Neural cell (in vitro differentiated cells): ENCODE results near the gene TXNRD1. TPM values are rescaled to one million over a fixed set of nuclear protein-coding genes. Genes with fewer than 3 reads are reported as not detected.

Experiments
- H2AFZ ChIP-seq: fragments of 200-600, 300-800 bp; sonication (generic), shearing (Covaris generic); 2 replicates; pipeline ENCODE4 v1.6.0; 2014; ENCODE audit warnings: low read depth, mild to moderate bottlenecking, antibody characterized with exemption, low read length, moderate library complexity
- H3F3A ChIP-seq: fragments of 200-600 bp; shearing (Covaris generic); 2 replicates; pipeline ENCODE4 v1.6.1; 2016; ENCODE audit warnings: mild to moderate bottlenecking, moderate library complexity, mixed read lengths, antibody characterized with exemption, low read length; ENCODE audit not compliant: insufficient read depth, poor library complexity, severe bottlenecking
- H3K27ac ChIP-seq: fragments of 200-600, 300-800 bp; sonication (generic), shearing (Covaris generic); 2 replicates; pipeline ENCODE4 v1.5.1; 2014; ENCODE audit warnings: mild to moderate bottlenecking, low read length, moderate library complexity
- H3K27me3 ChIP-seq: fragments of 300-800, 200-600 bp; sonication (generic), shearing (Covaris generic); 2 replicates; pipeline ENCODE4 v1.6.0; 2014; ENCODE audit warnings: mild to moderate bottlenecking, low read depth, low read length, moderate library complexity; ENCODE audit not compliant: insufficient read depth
- H3K36me3 ChIP-seq: fragments of 300-800, 200-600 bp; sonication (generic), shearing (Covaris generic); 2 replicates; pipeline ENCODE4 v1.5.1; 2014; ENCODE audit warnings: mild to moderate bottlenecking, antibody characterized with exemption, low read length, moderate library complexity; ENCODE audit not compliant: insufficient read depth
- H3K4me2 ChIP-seq: fragments of 300-800, 200-600 bp; sonication (generic), shearing (Covaris generic); 2 replicates; pipeline ENCODE4 v1.6.0; 2014; ENCODE audit warnings: mild to moderate bottlenecking, low read length
- H3K4me3 ChIP-seq: fragments of 300-800, 200-600 bp; sonication (generic), shearing (Covaris generic); 2 replicates; pipeline ENCODE4 v1.5.1; 2014; ENCODE audit warnings: mild to moderate bottlenecking, low read length, moderate library complexity
- H3K79me2 ChIP-seq: fragments of 200-600 bp; shearing (Covaris generic); replicated peaks from 2 replicates; pipeline ENCODE4 v1.6.0; 2014; ENCODE audit warnings: mild to moderate bottlenecking, low read length, moderate library complexity; ENCODE audit not compliant: insufficient read depth
- H3K9ac ChIP-seq: fragments of 300-800, 200-600 bp; sonication (generic), shearing (Covaris generic); 2 replicates; pipeline ENCODE4 v1.6.1; 2016; ENCODE audit warnings: mild to moderate bottlenecking, low read length, mixed read lengths
- H3K9me2 ChIP-seq: fragments of 200-600 bp; shearing (Covaris generic); 2 replicates; pipeline ENCODE4 v1.6.1; 2016; ENCODE audit warnings: mild to moderate bottlenecking, low read length, mixed read lengths; ENCODE audit not compliant: insufficient read depth
- H3K9me3 ChIP-seq: fragments of 200-600, 300-800 bp; sonication (generic), shearing (Covaris generic); 2 replicates; pipeline ENCODE4 v1.6.1; 2016; ENCODE audit warnings: mild to moderate bottlenecking, mixed run types, low read length, moderate library complexity, mixed read lengths
- H4K20me1 ChIP-seq: fragments of 200-600 bp; shearing (Covaris generic); 2 replicates; pipeline ENCODE4 v1.6.1; 2016; ENCODE audit warnings: mild to moderate bottlenecking, mixed run types; ENCODE audit not compliant: insufficient read depth
- EP300 ChIP-seq: fragments of 450-650 bp; conservative IDR thresholded peaks from 2 replicates; pipeline ENCODE4 v1.6.1; 2014; ENCODE audit warnings: antibody characterized with exemption, mild to moderate bottlenecking, moderate library complexity; ENCODE audit not compliant: poor library complexity, severe bottlenecking
- EZH2 ChIP-seq: fragments of 200-600, 300-800 bp; shearing (Covaris generic), sonication (generic); IDR thresholded peaks from 2 replicates; pipeline ENCODE4 v1.6.1; 2014; ENCODE audit warnings: antibody characterized with exemption, low read length, borderline replicate concordance, mild to moderate bottlenecking; ENCODE audit not compliant: insufficient read depth, poor library complexity, severe bottlenecking
- MXI1 ChIP-seq: fragments of 450-650 bp; conservative IDR thresholded peaks from 2 replicates; pipeline ENCODE4 v1.6.1; 2014; ENCODE audit warnings: antibody characterized with exemption, mild to moderate bottlenecking; ENCODE audit not compliant: poor library complexity, severe bottlenecking
- POLR2AphosphoS5 ChIP-seq: IDR thresholded peaks from 2 replicates; pipeline ENCODE4 v1.6.1; 2012
- RAD21 ChIP-seq: fragments of 450-650 bp; conservative IDR thresholded peaks from 2 replicates; pipeline ENCODE4 v1.6.1; 2014; ENCODE audit warnings: antibody characterized with exemption, mild to moderate bottlenecking, moderate library complexity
- SMC3 ChIP-seq: fragments of 450-650 bp; conservative IDR thresholded peaks from 2 replicates; pipeline ENCODE4 v1.6.1; 2014; ENCODE audit warnings: antibody characterized with exemption, mild to moderate bottlenecking, moderate library complexity; ENCODE audit not compliant: poor library complexity
- TAF1 ChIP-seq: IDR thresholded peaks from 2 replicates; pipeline ENCODE4 v1.6.1; 2012; ENCODE audit warnings: low read depth
- polyA plus RNA-seq: library from polyadenylated mRNA; depleted of rRNA; stranded (reverse); fragments of >200 nt; gene quantifications from 2 replicates; pipeline ENCODE4 v1.2.3, GENCODE V29; 2014
- TF ChIP-seq, protein P1 (sequence below): fragments of 450-650 bp; IDR thresholded peaks from 2 replicates; pipeline ENCODE4 v1.5.1; 2014; ENCODE audit warnings: antibody characterized with exemption, mild to moderate bottlenecking, moderate library complexity; ENCODE audit not compliant: poor library complexity, severe bottlenecking
- TF ChIP-seq, protein P2 (sequence below): IDR thresholded peaks from 2 replicates; pipeline ENCODE4 v1.6.1; 2012; ENCODE audit warnings: borderline replicate concordance

TXNRD1 gene
- polyA plus RNA-seq, 1 donor from 2014 or later: 59.6 TPM

DNA sequence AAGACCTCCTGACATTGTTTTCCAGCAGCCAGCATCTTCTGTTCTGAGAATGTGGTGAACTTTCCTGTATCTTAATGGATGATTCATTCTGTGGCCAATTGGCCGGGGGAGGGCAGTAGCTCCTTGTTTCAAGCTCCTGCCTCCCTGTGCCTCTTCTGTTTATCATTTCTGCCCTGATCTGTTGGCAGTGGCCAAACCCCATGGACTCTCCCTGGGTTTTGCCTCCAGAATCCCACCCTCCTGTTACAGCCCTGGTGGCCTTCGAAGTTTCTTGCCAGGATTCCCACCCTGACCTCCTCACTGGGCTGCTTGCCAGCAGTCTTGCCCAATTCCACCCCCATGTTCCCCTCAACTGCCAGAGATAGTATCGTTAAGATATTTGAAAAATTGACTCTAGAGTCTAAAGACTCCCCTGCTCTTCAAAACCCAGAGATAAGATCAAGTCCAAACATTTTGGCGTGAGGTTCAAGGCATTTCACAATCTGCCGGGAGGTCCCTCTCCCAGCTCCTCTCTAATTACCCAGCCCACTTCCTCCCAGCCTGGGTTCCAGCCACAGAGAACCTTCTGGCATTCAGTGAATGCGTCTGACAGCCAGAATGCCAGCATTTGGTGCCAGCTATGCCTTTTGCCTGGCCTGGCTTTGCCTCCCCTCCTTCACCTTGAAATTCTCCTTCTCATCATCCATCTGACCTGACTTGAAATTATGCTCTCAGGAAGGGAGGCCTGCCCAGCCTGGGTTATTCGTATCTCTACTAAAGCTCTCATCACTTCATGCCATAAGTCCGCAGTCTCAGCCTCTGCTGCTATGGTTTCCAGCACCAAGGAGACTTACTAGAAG, 37.7 kb upstream of the TXNRD1 start:
- H3K9me2 ChIP-seq: no peaks in the 10 kb centered on the region
- no peak overlapping the region for H3K9ac ChIP-seq
- no peaks in the 10 kb centered on the region for H3F3A ChIP-seq
- H3K27ac ChIP-seq: no peak overlapping the region
- TF ChIP-seq SMC3 (no peak), RAD21 (no peak), EZH2 (no peak), EP300 (no peak), TAF1 (no peak), POLR2AphosphoS5 (no peak), MXI1 (no peak)
- TF ChIP-seq, protein P1, sequence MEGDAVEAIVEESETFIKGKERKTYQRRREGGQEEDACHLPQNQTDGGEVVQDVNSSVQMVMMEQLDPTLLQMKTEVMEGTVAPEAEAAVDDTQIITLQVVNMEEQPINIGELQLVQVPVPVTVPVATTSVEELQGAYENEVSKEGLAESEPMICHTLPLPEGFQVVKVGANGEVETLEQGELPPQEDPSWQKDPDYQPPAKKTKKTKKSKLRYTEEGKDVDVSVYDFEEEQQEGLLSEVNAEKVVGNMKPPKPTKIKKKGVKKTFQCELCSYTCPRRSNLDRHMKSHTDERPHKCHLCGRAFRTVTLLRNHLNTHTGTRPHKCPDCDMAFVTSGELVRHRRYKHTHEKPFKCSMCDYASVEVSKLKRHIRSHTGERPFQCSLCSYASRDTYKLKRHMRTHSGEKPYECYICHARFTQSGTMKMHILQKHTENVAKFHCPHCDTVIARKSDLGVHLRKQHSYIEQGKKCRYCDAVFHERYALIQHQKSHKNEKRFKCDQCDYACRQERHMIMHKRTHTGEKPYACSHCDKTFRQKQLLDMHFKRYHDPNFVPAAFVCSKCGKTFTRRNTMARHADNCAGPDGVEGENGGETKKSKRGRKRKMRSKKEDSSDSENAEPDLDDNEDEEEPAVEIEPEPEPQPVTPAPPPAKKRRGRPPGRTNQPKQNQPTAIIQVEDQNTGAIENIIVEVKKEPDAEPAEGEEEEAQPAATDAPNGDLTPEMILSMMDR: no peak
- H2AFZ ChIP-seq: no peak overlapping the region
- H3K36me3 ChIP-seq: no peaks in the 10 kb centered on the region
- H3K79me2 ChIP-seq: no peaks in the 10 kb centered on the region
- H4K20me1 ChIP-seq: no peaks in the 10 kb centered on the region
- no peaks in the 10 kb centered on the region for H3K9me3 ChIP-seq
- no peak overlapping the region for H3K4me3 ChIP-seq
- no peaks in the 10 kb centered on the region for H3K27me3 ChIP-seq
- H3K4me2 ChIP-seq: no peak overlapping the region

DNA sequence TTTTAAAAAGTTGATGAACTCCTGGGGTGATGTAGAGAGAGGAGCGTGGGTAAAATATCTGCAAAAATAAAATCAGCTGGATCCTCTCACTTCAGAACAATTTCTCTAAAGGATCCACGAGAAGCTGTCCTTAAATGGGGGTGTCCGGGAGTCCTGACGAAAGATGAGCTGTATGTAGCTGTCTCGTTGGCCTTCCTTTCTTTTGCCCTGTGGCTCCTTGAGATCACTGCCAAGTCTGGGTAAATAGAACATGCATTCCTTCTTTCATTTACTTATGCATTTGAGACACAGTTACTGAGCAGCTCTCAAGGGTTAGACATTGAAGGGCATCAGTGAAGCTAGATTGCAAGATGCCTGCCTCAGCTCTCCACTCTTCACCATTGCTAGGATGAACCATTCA, 35.2 kb upstream of the TXNRD1 start:
- H3K9me2 ChIP-seq: no peaks in the 10 kb centered on the region
- H3K27ac ChIP-seq: no peak overlapping the region
- no peaks in the 10 kb centered on the region for H3K36me3 ChIP-seq
- H3K9ac ChIP-seq: no peak overlapping the region
- no peak overlapping the region for H3K4me2 ChIP-seq
- no peaks in the 10 kb centered on the region for H3F3A ChIP-seq
- no peak for TF ChIP-seq EZH2
- no peak for TF ChIP-seq RAD21
- no peak for TF ChIP-seq SMC3
- TF ChIP-seq, protein P2, sequence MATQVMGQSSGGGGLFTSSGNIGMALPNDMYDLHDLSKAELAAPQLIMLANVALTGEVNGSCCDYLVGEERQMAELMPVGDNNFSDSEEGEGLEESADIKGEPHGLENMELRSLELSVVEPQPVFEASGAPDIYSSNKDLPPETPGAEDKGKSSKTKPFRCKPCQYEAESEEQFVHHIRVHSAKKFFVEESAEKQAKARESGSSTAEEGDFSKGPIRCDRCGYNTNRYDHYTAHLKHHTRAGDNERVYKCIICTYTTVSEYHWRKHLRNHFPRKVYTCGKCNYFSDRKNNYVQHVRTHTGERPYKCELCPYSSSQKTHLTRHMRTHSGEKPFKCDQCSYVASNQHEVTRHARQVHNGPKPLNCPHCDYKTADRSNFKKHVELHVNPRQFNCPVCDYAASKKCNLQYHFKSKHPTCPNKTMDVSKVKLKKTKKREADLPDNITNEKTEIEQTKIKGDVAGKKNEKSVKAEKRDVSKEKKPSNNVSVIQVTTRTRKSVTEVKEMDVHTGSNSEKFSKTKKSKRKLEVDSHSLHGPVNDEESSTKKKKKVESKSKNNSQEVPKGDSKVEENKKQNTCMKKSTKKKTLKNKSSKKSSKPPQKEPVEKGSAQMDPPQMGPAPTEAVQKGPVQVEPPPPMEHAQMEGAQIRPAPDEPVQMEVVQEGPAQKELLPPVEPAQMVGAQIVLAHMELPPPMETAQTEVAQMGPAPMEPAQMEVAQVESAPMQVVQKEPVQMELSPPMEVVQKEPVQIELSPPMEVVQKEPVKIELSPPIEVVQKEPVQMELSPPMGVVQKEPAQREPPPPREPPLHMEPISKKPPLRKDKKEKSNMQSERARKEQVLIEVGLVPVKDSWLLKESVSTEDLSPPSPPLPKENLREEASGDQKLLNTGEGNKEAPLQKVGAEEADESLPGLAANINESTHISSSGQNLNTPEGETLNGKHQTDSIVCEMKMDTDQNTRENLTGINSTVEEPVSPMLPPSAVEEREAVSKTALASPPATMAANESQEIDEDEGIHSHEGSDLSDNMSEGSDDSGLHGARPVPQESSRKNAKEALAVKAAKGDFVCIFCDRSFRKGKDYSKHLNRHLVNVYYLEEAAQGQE: no peak
- H3K9me3 ChIP-seq: peaks cover 5% of the 10 kb centered on the region
- no peaks in the 10 kb centered on the region for H3K27me3 ChIP-seq
- no peaks in the 10 kb centered on the region for H3K79me2 ChIP-seq
- H3K4me3 ChIP-seq: no peak overlapping the region
- H2AFZ ChIP-seq: no peak overlapping the region
- no peaks in the 10 kb centered on the region for H4K20me1 ChIP-seq
